ENCODE measurements around the gene MS4A12. TPM values are rescaled to one million over a fixed set of nuclear protein-coding genes. Genes with fewer than 3 reads are reported as not detected.

MS4A12 gene
- total and polyA plus RNA-seq, 2 of the 13 experiments (the other 11 are each of a cell fraction or from before 2014, with no cell fraction given), result not detected

DNA sequence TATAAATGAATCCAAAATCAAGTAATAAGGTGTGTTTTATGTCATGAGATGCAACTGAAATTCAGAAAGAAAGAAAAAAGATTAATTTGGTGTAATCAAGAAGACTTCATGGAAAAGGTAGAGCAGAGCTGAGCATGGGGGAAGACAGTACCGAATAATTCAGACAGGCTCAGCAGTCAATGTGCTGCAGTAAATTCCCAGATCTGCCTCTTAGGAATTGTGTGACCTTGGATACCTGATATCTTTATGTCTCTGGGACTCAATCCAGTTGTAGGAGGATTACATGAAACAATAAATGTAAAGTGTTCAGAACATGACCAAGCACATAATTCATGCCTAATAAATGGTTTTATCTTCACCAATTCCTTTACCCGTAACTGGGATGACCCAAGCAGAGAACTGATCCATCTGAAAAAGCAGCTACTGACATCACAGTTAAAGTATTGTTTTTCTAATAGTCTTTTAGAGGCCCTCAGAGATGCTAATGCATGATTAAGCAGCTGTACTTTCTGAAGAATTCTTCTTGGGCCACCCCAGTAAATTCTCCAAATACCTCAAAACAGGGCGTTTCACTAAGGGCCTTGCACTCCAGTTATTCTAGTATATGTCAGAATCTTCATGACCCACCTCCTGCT is 7.8 kb downstream of the MS4A12 start:
- Histone ChIP-seq H3K4me3 (replicated peaks in 1 of 3; ENCODE audit: insufficient read depth in 1 of 3, low read depth in 2 of 3, low read length in 3 of 3) (no peak overlapping the region), H4K20me1 (ENCODE audit: insufficient read depth, low read length) (no peaks in the 10 kb centered on the region), H3K4me1 (ENCODE audit: insufficient read depth, low read length) (no peaks in the 10 kb centered on the region), H3K4me2 (ENCODE audit: low read depth, low read length) (no peak overlapping the region), H3K79me2 (ENCODE audit: insufficient read depth, low read length) (no peaks in the 10 kb centered on the region), H3K27me3 (ENCODE audit: control insufficient read depth in 1 of 2, insufficient read depth in 2 of 2, low read length in 2 of 2) (peaks cover 0 to 3% of the 10 kb centered on the region in 2 experiments; a peak in 1 of 5 replicates), H3K9ac (ENCODE audit: insufficient read depth, low read depth, low read length) (no peak overlapping the region), H3K9me3 (ENCODE audit: low read length) (no peaks in the 10 kb centered on the region), H2AFZ (ENCODE audit: low read length) (no peak overlapping the region), H3K27ac (ENCODE audit: extremely low read length, insufficient read depth, low read length) (no peak overlapping the region), H3K36me3 (replicated peaks in 1 of 2; ENCODE audit: control insufficient read depth in 1 of 2, insufficient read depth in 2 of 2, low read length in 2 of 2) (no peaks in the 10 kb centered on the region)
- CTCF ChIA-PET (ENCODE audit: low intra/inter-chr PET ratio, low total read pairs), result no interaction called here
- no TSS peak for BruUV-seq (replicated peaks)
- FAIRE-seq (no peak), DNase-seq (ENCODE audit: low spot score) (no peak), ATAC-seq (no peak)
- whole genome bisulfite sequencing (ENCODE audit: low lambda C conversion rate), result 0% methylated on average over 3 of the region's 3 CpGs
- POLR2A ChIA-PET, result no interaction called here
- TF ChIP-seq ZBTB34 (CRISPR knock-in tag; IDR thresholded peaks at IDR 0.05), result no peak
- intact Hi-C loops (cut with micrococcal nuclease; ENCODE audit: unreplicated experiment), result no loop called here
- in situ Hi-C loops (cut with HindIII; ENCODE audit: extremely low pct_ligation_motif_present, low pct_unique_long_range_greater_than_20kb), result no loop called here

GRCh38 chr11:60502221-60502775 is 9.7 kb downstream of the MS4A12 start:
- in situ Hi-C loops (cut with HindIII; ENCODE audit: extremely low pct_ligation_motif_present, low pct_unique_long_range_greater_than_20kb) (no loop called here), intact Hi-C loops (cut with micrococcal nuclease; ENCODE audit: unreplicated experiment) (no loop called here)
- DNase-seq (ENCODE audit: low spot score), result no peak
- Histone ChIP-seq H3K4me1 (ENCODE audit: insufficient read depth, low read length) (no peaks in the 10 kb centered on the region), H3K79me2 (ENCODE audit: insufficient read depth, low read length) (no peaks in the 10 kb centered on the region), H2AFZ (ENCODE audit: low read length) (no peak overlapping the region), H3K4me3 (replicated peaks in 1 of 3; ENCODE audit: insufficient read depth in 1 of 3, low read depth in 2 of 3, low read length in 3 of 3) (no peak overlapping the region), H3K9ac (ENCODE audit: insufficient read depth, low read depth, low read length) (no peak overlapping the region), H3K9me3 (ENCODE audit: low read length) (no peaks in the 10 kb centered on the region), H3K27ac (ENCODE audit: extremely low read length, insufficient read depth, low read length) (no peak overlapping the region), H3K4me2 (ENCODE audit: low read depth, low read length) (no peak overlapping the region), H3K36me3 (replicated peaks in 1 of 2; ENCODE audit: control insufficient read depth in 1 of 2, insufficient read depth in 2 of 2, low read length in 2 of 2) (no peaks in the 10 kb centered on the region), H4K20me1 (ENCODE audit: insufficient read depth, low read length) (no peaks in the 10 kb centered on the region), H3K27me3 (ENCODE audit: control insufficient read depth in 1 of 2, insufficient read depth in 2 of 2, low read length in 2 of 2) (no peaks in the 10 kb centered on the region; a peak in 1 of 5 replicates)
- POLR2A ChIA-PET, result no interaction called here
- FAIRE-seq, result no peak
- ATAC-seq, result no peak
- BruUV-seq (replicated peaks), result no TSS peak
- CTCF ChIA-PET (ENCODE audit: low intra/inter-chr PET ratio, low total read pairs), result no interaction called here
- 4% methylated on average over 3 of the region's 3 CpGs for WGBS (ENCODE audit: low lambda C conversion rate)
- TF ChIP-seq ZNF768 (CRISPR knock-in tag; IDR thresholded peaks at IDR 0.05) (no peak), ZNF773 (CRISPR knock-in tag; IDR thresholded peaks at IDR 0.05; ENCODE audit: borderline replicate concordance) (no peak), SP5 (CRISPR knock-in tag; IDR thresholded peaks at IDR 0.05; ENCODE audit: borderline replicate concordance, low read depth) (no peak), ASH2L (IDR thresholded peaks at IDR 0.05; ENCODE audit: insufficient read length, low read depth, low read length) (no peak), SALL2 (CRISPR knock-in tag; IDR thresholded peaks at IDR 0.05) (no peak), GTF2F1 (IDR thresholded peaks at IDR 0.05; ENCODE audit: low read length) (no peak), NFYB (CRISPR knock-in tag; IDR thresholded peaks at IDR 0.05) (no peak), TARDBP (CRISPR knock-in tag; IDR thresholded peaks at IDR 0.05) (no peak), BORCS8-MEF2B (CRISPR knock-in tag; IDR thresholded peaks at IDR 0.05) (no peak), ZNF282 (IDR thresholded peaks at IDR 0.05; ENCODE audit: partially characterized antibody) (no peak), ZNF235 (CRISPR knock-in tag; IDR thresholded peaks at IDR 0.05; ENCODE audit: borderline replicate concordance) (no peak), THRA (CRISPR knock-in tag; IDR thresholded peaks at IDR 0.05; ENCODE audit: borderline replicate concordance) (no peak)
- TF ChIP-seq, protein P1, sequence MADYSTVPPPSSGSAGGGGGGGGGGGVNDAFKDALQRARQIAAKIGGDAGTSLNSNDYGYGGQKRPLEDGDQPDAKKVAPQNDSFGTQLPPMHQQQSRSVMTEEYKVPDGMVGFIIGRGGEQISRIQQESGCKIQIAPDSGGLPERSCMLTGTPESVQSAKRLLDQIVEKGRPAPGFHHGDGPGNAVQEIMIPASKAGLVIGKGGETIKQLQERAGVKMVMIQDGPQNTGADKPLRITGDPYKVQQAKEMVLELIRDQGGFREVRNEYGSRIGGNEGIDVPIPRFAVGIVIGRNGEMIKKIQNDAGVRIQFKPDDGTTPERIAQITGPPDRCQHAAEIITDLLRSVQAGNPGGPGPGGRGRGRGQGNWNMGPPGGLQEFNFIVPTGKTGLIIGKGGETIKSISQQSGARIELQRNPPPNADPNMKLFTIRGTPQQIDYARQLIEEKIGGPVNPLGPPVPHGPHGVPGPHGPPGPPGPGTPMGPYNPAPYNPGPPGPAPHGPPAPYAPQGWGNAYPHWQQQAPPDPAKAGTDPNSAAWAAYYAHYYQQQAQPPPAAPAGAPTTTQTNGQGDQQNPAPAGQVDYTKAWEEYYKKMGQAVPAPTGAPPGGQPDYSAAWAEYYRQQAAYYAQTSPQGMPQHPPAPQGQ (CRISPR knock-in tag; IDR thresholded peaks at IDR 0.05; ENCODE audit: borderline replicate concordance), result no peak

Measured in HepG2 (cell line).